Gastroesophageal sphincter (tissue), 3 donors: ENCODE measurements around the gene CFAP57.

Experiments
- POLR2A ChIP-seq, 2 donors: fragments of 450-650 bp; IDR thresholded peaks; one replicate each; pipeline ENCODE4 v1.6.1; 2017; ENCODE audit warnings: antibody characterized with exemption in 2 of 2, mild to moderate bottlenecking in 2 of 2, moderate library complexity in 1 of 2
- TF ChIP-seq, protein P1 (sequence below), 4 experiments: fragments of 200-600 bp in 2 of 4; fragments of 450-650 bp in 2 of 4; sonication (generic) in 1 of 4; IDR thresholded peaks; one replicate each; pipeline ENCODE4 v1.5.1; 2017 to 2019; ENCODE audit warnings: antibody characterized with exemption in 4 of 4, mild to moderate bottlenecking in 2 of 4, moderate library complexity in 2 of 4

DNA sequence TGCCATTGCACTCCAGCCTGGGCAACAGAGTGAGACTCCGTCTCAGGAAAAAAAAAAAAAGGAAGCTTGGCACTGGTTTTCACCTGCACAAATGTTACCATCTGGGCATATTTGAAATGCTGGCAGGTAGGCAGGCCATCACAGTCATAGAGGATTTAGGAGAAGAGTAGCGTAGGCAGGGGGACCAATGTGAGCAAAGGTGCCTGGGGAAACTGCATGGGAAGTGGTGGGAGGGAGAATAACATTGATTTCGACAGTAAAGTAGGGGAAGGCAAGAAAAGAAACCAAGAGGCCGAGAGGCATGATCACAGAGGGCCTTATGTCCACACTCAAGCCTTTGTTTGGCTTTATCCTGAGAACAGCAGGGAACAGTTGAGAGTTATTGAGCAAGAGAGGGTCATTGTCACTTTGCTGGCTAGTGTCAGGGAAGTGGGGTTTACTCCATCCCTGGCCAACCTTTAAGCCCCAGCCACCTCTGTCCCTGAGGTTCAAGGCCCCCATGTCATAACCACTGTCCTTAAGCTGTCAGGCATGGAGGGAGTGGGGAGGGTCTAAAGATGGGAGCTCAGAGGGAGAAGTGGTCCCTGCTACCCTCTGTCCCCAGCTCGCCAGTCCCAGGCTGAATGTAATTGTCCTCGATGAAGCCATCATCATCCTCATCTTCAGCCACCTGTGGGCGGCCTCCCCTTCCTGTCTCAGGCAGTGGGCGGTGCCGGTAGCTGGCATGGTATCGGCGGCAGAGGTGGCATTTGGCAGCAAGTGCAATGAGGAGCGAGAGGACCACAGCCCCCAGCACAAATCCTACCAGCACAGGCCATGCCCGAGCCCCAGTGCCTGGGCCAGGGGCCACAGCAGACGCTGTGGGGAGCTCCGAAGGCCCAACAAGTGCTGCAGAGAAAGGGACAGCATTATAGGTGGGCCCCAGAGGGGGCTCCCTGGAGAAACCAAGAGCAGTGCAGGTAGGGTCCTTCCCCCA is 110.4 kb downstream of the CFAP57 start:
- TF ChIP-seq, protein P1, sequence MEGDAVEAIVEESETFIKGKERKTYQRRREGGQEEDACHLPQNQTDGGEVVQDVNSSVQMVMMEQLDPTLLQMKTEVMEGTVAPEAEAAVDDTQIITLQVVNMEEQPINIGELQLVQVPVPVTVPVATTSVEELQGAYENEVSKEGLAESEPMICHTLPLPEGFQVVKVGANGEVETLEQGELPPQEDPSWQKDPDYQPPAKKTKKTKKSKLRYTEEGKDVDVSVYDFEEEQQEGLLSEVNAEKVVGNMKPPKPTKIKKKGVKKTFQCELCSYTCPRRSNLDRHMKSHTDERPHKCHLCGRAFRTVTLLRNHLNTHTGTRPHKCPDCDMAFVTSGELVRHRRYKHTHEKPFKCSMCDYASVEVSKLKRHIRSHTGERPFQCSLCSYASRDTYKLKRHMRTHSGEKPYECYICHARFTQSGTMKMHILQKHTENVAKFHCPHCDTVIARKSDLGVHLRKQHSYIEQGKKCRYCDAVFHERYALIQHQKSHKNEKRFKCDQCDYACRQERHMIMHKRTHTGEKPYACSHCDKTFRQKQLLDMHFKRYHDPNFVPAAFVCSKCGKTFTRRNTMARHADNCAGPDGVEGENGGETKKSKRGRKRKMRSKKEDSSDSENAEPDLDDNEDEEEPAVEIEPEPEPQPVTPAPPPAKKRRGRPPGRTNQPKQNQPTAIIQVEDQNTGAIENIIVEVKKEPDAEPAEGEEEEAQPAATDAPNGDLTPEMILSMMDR (IDR thresholded peaks at IDR 0.05): no peak
- TF ChIP-seq POLR2A (IDR thresholded peaks at IDR 0.05): no peak
